Transverse colon (tissue), 4 donors: Measurements from ENCODE around the gene CTNNAL1. TPM values are rescaled to one million over a fixed set of nuclear protein-coding genes. Genes with fewer than 3 reads are reported as not detected.

Experiments used
- DNase-seq: peaks from one replicate; pipeline ENCODE4 v3.0.0-alpha.2; 2019
- H3K27ac ChIP-seq, 4 donors: fragments of 200-600 bp; sonication (generic); 2 replicates each; pipeline ENCODE4 v1.5.1; 2016 to 2018; ENCODE audit warnings: inconsistent platforms in 4 of 4
- H3K27me3 ChIP-seq: fragments of 200-600 bp; sonication (generic); 2 replicates; pipeline ENCODE4 v1.5.1; 2017; ENCODE audit warnings: inconsistent platforms
- H3K36me3 ChIP-seq, 4 donors: fragments of 200-600 bp; sonication (generic); 2 replicates each; pipeline ENCODE4 v1.5.1; 2017 to 2019; ENCODE audit warnings: inconsistent platforms in 4 of 4
- H3K4me1 ChIP-seq, 4 donors: fragments of 200-600 bp; sonication (generic); 2 replicates each; pipeline ENCODE4 v1.5.1; 2017 to 2020; ENCODE audit warnings: inconsistent platforms in 4 of 4
- H3K4me3 ChIP-seq, 4 donors: fragments of 200-600 bp; sonication (generic); 1 replicate in 1 of 4; 2 replicates in 3 of 4; pipeline versions ENCODE4 v1.5.1 to v1.6.1; 2017 to 2019; ENCODE audit warnings: inconsistent platforms in 4 of 4
- H3K9me3 ChIP-seq, 2 donors: fragments of 200-600 bp; sonication (generic); 2 replicates each; pipeline ENCODE4 v1.5.1; 2017 to 2019; ENCODE audit warnings: inconsistent platforms in 2 of 2
- CTCF ChIP-seq, 5 experiments: fragments of 200-600 bp in 3 of 5; fragments of 450-650 bp in 2 of 5; sonication (generic) in 3 of 5; IDR thresholded peaks; 1 replicate in 2 of 5; 2 replicates in 3 of 5; pipeline ENCODE4 v1.5.1; 2016 to 2017; ENCODE audit warnings: antibody characterized with exemption in 5 of 5, inconsistent platforms in 3 of 5, mild to moderate bottlenecking in 2 of 5, moderate library complexity in 1 of 5
- EP300 ChIP-seq: sonication (generic); formaldehyde crosslinking; IDR thresholded peaks from one replicate; pipeline ENCODE4 v1.6.1; 2017; ENCODE audit warnings: antibody characterized with exemption, low read depth
- POLR2A ChIP-seq: fragments of 450-650 bp; IDR thresholded peaks from one replicate; pipeline ENCODE4 v1.6.1; 2016; ENCODE audit warnings: antibody characterized with exemption, mild to moderate bottlenecking, moderate library complexity
- POLR2AphosphoS5 ChIP-seq, 3 donors: sonication (generic); formaldehyde crosslinking; IDR thresholded peaks; one replicate each; pipeline ENCODE4 v1.6.1; 2016; ENCODE audit warnings: antibody characterized with exemption in 3 of 3
- WGBS, 2 donors: methylation state at CpG; one replicate each; pipeline ENCODE4 v1.1.5; 2018; ENCODE audit warnings: low coverage in 1 of 2; 5-methylcytosine and 5-hydroxymethylcytosine counted together
- in situ Hi-C, 4 donors: fragments of 200-750 bp; cut with MboI; loops; one replicate each; pipeline versions ENCODE4 v1.15.0 to v1.15.1; 2017; ENCODE audit warnings: low sequenced_read_pairs in 3 of 4, low pct_ligation_motif_present in 1 of 4, low pct_unique_long_range_greater_than_20kb in 1 of 4
- intact Hi-C: fragments of 100-400 bp; cut with DNase I; formaldehyde crosslinking; loops from one replicate; pipeline ENCODE4 v1.15.1; 2023; ENCODE audit warnings: low total_unique reads
- total RNA-seq, 4 donors: library from RNA; depleted of rRNA; stranded (reverse); fragments of >200 nt; gene quantifications; one replicate each; pipeline ENCODE4 v1.1.0, GENCODE V29; 2016

The CTNNAL1 gene
- total RNA-seq, 4 donors from 2014 or later: 6.0 to 12.1 (median 8.1) TPM

- Histone ChIP-seq H3K27ac (peak overlapping the region in 2 of 4 donors; percentile 23 to 36), H3K4me3 (no peak overlapping the region), H3K9me3 (no peaks in the 10 kb centered on the region), H3K36me3 (peaks cover 0 to 33% (median 5%) of the 10 kb centered on the region in 4 donors), H3K4me1 (peaks cover 0 to 6% (median 0%) of the 10 kb centered on the region in 4 donors), H3K27me3 (no peaks in the 10 kb centered on the region)
- intact Hi-C loops: no loop called here
- 77 to 82% methylated on average over 2 of the region's 2 CpGs for WGBS, 2 donors
- in situ Hi-C loops: no loop called here
- no peak for TF ChIP-seq POLR2A
- no peak for TF ChIP-seq EP300
- no peak for TF ChIP-seq CTCF (IDR thresholded peaks at IDR 0.05)
- peak in 1 of 3 donors; percentile 11 for TF ChIP-seq POLR2AphosphoS5 (IDR thresholded peaks at IDR 0.05)
- no peak for DNase-seq
Measured at GRCh38 chr9:109035684-109036423, 22.6 kb upstream of the CTNNAL1 start.

GRCh38 chr9:109033941-109034700 lies 20.8 kb upstream of the CTNNAL1 start:
- no peak overlapping the region for H3K27ac ChIP-seq
- H3K36me3 ChIP-seq: peaks cover 0 to 30% (median 5%) of the 10 kb centered on the region in 4 donors
- H3K4me1 ChIP-seq: peaks cover 0 to 6% (median 0%) of the 10 kb centered on the region in 4 donors
- 90 to 92% methylated on average over 6 of the region's 6 CpGs for WGBS, 2 donors
- in situ Hi-C loops: no loop called here
- no peaks in the 10 kb centered on the region for H3K27me3 ChIP-seq
- intact Hi-C loops: no loop called here
- H3K9me3 ChIP-seq: no peaks in the 10 kb centered on the region
- no peak overlapping the region for H3K4me3 ChIP-seq
- TF ChIP-seq CTCF (IDR thresholded peaks at IDR 0.05): no peak
- no peak for TF ChIP-seq EP300
- TF ChIP-seq POLR2AphosphoS5 (IDR thresholded peaks at IDR 0.05): no peak
- TF ChIP-seq POLR2A: no peak
- DNase-seq: no peak

- Histone ChIP-seq H3K9me3 (no peaks in the 10 kb centered on the region), H3K27me3 (no peaks in the 10 kb centered on the region), H3K4me1 (peaks cover 0 to 15% (median under 1%) of the 10 kb centered on the region in 4 donors), H3K27ac (no peak overlapping the region), H3K36me3 (peaks cover 0 to 24% (median 7%) of the 10 kb centered on the region in 4 donors), H3K4me3 (no peak overlapping the region)
- WGBS, 2 donors: 81 to 92% methylated on average over 3 of the region's 3 CpGs
- DNase-seq: no peak
- in situ Hi-C loops: no loop called here
- intact Hi-C loops: no loop called here
- TF ChIP-seq POLR2AphosphoS5 (IDR thresholded peaks at IDR 0.05): no peak
Measured at GRCh38 chr9:109031241-109031640, 17.9 kb upstream of the CTNNAL1 start.

- Histone ChIP-seq H3K27ac (no peak overlapping the region), H3K27me3 (no peaks in the 10 kb centered on the region), H3K4me1 (peaks cover 0 to 15% (median under 1%) of the 10 kb centered on the region in 4 donors), H3K9me3 (no peaks in the 10 kb centered on the region), H3K36me3 (peaks cover 0 to 24% (median 7%) of the 10 kb centered on the region in 4 donors), H3K4me3 (no peak overlapping the region)
- DNase-seq: no peak
- TF ChIP-seq POLR2A (no peak), CTCF (IDR thresholded peaks at IDR 0.05) (no peak), EP300 (no peak), POLR2AphosphoS5 (IDR thresholded peaks at IDR 0.05) (no peak)
- WGBS, 2 donors: 98 to 99% methylated on average over 4 of the region's 4 CpGs
- in situ Hi-C loops (no loop called here), intact Hi-C loops (no loop called here)
Measured at GRCh38 chr9:109030426-109030825, 17.1 kb upstream of the CTNNAL1 start.
